HG03039 (cell line): Measurements from ENCODE around the gene VPS26A.

Source experiments
- ATAC-seq: cut with Tn5 transposase; IDR thresholded peaks from one replicate; pipeline ENCODE4 v1.9.1; 2021; ENCODE audit warnings: mild to moderate bottlenecking, moderate library complexity; ENCODE audit not compliant: unreplicated experiment

VPS26A gene

GRCh38 chr10:69218831-69219230 lies 94.9 kb downstream of the VPS26A start:
- ATAC-seq = no peak

GRCh38 chr10:69220041-69220451 lies 96.1 kb downstream of the VPS26A start, which contains the start of gene HKDC1:
HKDC1 (plus strand) TSS chr10:69220332; CDS start chr10:69220436, 104 bp downstream.
- no peak for ATAC-seq

DNA sequence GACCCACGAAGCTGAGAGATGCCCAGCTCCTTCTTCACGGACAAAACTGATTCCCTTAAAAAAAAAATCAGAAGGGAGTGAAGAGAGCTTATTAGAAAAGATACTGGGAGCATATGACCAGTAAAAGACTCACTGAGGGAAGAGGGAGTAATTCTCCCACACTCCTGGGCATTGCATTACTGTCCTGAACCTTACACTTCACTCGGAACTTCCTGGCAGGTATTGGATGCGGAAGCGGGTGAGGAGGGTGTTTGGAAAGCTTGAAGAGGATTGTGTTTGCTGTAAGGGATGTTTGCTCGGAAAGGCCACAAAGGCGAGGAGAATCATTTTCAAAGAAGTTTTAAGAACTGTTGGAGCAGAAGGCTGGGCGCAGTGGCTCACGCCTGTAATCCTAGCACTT lies 96.5 kb downstream of the VPS26A start:
- no peak for ATAC-seq
